ENCODE results near the gene GLP1R. TPM values are rescaled to one million over a fixed set of nuclear protein-coding genes. Genes with fewer than 3 reads are reported as not detected.

GLP1R gene
- total RNA-seq, 1 experiment from 2014 or later, result not detected

DNA sequence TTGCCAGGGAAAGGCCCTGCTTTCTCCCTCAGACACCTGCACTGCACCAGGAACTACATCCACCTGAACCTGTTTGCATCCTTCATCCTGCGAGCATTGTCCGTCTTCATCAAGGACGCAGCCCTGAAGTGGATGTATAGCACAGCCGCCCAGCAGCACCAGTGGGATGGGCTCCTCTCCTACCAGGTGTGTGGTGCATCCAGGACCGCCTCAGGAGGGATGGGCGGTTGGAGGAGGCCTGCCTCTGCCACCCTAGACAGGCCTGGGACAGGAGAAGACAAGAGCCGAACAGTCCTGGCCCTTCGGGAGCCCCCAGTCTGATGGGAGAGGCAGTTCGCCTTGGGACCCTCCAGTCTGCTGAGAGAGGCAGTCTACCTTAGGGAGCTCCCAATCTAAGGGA lies 24.2 kb downstream of the GLP1R start:
- intact Hi-C loops (cut with micrococcal nuclease; ENCODE audit: unreplicated experiment), result no loop called here
- H3K27me3 ChIP-seq (ENCODE audit: control insufficient read depth, insufficient read depth, low read length), result peaks cover 7% of the 10 kb centered on the region

DNA sequence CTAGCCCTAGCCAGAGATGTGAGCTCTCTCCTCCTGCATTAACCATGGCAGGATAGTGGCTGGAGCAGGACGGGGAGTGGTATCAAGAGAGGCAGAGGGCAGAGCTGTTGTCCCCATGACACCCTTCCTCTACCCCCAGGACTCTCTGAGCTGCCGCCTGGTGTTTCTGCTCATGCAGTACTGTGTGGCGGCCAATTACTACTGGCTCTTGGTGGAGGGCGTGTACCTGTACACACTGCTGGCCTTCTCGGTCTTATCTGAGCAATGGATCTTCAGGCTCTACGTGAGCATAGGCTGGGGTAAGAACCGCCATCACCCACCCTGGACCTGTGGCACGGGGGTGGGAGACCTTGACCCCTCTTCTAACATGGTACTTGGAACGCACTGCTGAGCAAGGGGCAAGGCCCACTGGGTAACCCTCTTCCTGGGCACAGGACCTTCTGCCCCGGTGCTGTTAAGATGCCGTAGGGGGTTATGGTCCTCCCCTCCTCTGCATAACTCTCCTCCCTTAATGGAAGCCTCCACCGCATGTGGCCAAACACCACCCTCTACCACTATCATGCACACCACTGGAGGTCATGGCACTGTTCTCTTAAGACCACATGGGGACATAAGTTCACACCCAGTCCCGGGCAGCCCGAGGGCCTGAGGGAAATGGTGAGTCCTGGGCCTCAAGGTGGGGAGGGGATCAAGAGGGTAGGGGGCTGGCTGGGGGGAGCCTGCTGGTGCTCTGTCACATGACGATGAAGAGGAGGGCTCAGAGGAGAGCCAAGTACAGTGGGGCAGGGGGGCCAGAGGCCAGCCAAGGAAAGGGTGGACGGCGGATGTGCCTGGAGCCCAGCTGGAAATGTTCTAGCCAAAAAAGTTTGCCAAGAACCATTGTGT lies 25.1 kb downstream of the GLP1R start:
- POLR2A ChIA-PET, result no interaction called here
- intact Hi-C loops (cut with micrococcal nuclease; ENCODE audit: unreplicated experiment) (no loop called here), in situ Hi-C loops (cut with HindIII; ENCODE audit: low pct_unique_long_range_greater_than_20kb, low sequenced_read_pairs) (no loop called here)
- no peak for TF ChIP-seq TCF7L2 (IDR thresholded peaks at IDR 0.05; ENCODE audit: low read depth, low read length)
- TF ChIP-seq, protein P1, sequence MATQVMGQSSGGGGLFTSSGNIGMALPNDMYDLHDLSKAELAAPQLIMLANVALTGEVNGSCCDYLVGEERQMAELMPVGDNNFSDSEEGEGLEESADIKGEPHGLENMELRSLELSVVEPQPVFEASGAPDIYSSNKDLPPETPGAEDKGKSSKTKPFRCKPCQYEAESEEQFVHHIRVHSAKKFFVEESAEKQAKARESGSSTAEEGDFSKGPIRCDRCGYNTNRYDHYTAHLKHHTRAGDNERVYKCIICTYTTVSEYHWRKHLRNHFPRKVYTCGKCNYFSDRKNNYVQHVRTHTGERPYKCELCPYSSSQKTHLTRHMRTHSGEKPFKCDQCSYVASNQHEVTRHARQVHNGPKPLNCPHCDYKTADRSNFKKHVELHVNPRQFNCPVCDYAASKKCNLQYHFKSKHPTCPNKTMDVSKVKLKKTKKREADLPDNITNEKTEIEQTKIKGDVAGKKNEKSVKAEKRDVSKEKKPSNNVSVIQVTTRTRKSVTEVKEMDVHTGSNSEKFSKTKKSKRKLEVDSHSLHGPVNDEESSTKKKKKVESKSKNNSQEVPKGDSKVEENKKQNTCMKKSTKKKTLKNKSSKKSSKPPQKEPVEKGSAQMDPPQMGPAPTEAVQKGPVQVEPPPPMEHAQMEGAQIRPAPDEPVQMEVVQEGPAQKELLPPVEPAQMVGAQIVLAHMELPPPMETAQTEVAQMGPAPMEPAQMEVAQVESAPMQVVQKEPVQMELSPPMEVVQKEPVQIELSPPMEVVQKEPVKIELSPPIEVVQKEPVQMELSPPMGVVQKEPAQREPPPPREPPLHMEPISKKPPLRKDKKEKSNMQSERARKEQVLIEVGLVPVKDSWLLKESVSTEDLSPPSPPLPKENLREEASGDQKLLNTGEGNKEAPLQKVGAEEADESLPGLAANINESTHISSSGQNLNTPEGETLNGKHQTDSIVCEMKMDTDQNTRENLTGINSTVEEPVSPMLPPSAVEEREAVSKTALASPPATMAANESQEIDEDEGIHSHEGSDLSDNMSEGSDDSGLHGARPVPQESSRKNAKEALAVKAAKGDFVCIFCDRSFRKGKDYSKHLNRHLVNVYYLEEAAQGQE (IDR thresholded peaks at IDR 0.05; ENCODE audit: insufficient read depth in 1 of 2, low read depth in 2 of 2, low read length in 1 of 2), result no peak
- TF ChIP-seq SIN3A (IDR thresholded peaks at IDR 0.05; ENCODE audit: borderline replicate concordance, insufficient read depth, low read depth, low read length), result no peak
- TF ChIP-seq, protein P2, sequence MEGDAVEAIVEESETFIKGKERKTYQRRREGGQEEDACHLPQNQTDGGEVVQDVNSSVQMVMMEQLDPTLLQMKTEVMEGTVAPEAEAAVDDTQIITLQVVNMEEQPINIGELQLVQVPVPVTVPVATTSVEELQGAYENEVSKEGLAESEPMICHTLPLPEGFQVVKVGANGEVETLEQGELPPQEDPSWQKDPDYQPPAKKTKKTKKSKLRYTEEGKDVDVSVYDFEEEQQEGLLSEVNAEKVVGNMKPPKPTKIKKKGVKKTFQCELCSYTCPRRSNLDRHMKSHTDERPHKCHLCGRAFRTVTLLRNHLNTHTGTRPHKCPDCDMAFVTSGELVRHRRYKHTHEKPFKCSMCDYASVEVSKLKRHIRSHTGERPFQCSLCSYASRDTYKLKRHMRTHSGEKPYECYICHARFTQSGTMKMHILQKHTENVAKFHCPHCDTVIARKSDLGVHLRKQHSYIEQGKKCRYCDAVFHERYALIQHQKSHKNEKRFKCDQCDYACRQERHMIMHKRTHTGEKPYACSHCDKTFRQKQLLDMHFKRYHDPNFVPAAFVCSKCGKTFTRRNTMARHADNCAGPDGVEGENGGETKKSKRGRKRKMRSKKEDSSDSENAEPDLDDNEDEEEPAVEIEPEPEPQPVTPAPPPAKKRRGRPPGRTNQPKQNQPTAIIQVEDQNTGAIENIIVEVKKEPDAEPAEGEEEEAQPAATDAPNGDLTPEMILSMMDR (IDR thresholded peaks at IDR 0.05), result no peak
- TF ChIP-seq POLR2AphosphoS5 (IDR thresholded peaks at IDR 0.05; ENCODE audit: low read depth, low read length), result no peak
- CTCF ChIA-PET, result no interaction called here
- no peak for ATAC-seq
- no peak overlapping the region for H3K4me3 ChIP-seq (ENCODE audit: low read depth in 2 of 2, low read length in 2 of 2)
- no peaks in the 10 kb centered on the region for H3K4me1 ChIP-seq (ENCODE audit: control insufficient read depth, insufficient read depth, low read length)
- H3K27me3 ChIP-seq (ENCODE audit: control insufficient read depth, insufficient read depth, low read length), result peaks cover 7% of the 10 kb centered on the region
- no peak for DNase-seq (ENCODE audit: low read depth, low spot score)
- no peak overlapping the region for H3K27ac ChIP-seq (ENCODE audit: low read length)
- H3K36me3 ChIP-seq (ENCODE audit: control insufficient read depth, insufficient read depth, low read length), result no peaks in the 10 kb centered on the region
- no TSS peak for BruUV-seq (replicated peaks)
- no peaks in the 10 kb centered on the region for H3K9me3 ChIP-seq (ENCODE audit: control insufficient read depth, insufficient read depth, low read depth, low read length)

More for the DNA sequence above, 24.2 kb downstream of the GLP1R start:
- no peak overlapping the region for H3K27ac ChIP-seq (ENCODE audit: low read length)
- POLR2A ChIA-PET, result no interaction called here
- no TSS peak for BruUV-seq (replicated peaks)
- TF ChIP-seq, protein P2 (IDR thresholded peaks at IDR 0.05), result no peak
- TF ChIP-seq, protein P1 (IDR thresholded peaks at IDR 0.05; ENCODE audit: insufficient read depth in 1 of 2, low read depth in 2 of 2, low read length in 1 of 2), result no peak
- TF ChIP-seq POLR2AphosphoS5 (IDR thresholded peaks at IDR 0.05; ENCODE audit: low read depth, low read length), result no peak
- TF ChIP-seq SIN3A (IDR thresholded peaks at IDR 0.05; ENCODE audit: borderline replicate concordance, insufficient read depth, low read depth, low read length), result no peak
- TF ChIP-seq TCF7L2 (IDR thresholded peaks at IDR 0.05; ENCODE audit: low read depth, low read length), result no peak
- H3K36me3 ChIP-seq (ENCODE audit: control insufficient read depth, insufficient read depth, low read length), result no peaks in the 10 kb centered on the region
- DNase-seq (ENCODE audit: low read depth, low spot score), result no peak
- no peak overlapping the region for H3K4me3 ChIP-seq (ENCODE audit: low read depth in 2 of 2, low read length in 2 of 2)
- no peaks in the 10 kb centered on the region for H3K9me3 ChIP-seq (ENCODE audit: control insufficient read depth, insufficient read depth, low read depth, low read length)
- in situ Hi-C loops (cut with HindIII; ENCODE audit: low pct_unique_long_range_greater_than_20kb, low sequenced_read_pairs), result no loop called here
- H3K4me1 ChIP-seq (ENCODE audit: control insufficient read depth, insufficient read depth, low read length), result no peaks in the 10 kb centered on the region
- no peak for ATAC-seq
- CTCF ChIA-PET, result no interaction called here

Measured in Panc1 (cell line).